Stimulated activated CD8-positive, alpha-beta memory T cell treated with anti-CD3 and anti-CD28 coated beads, Interleukin-15, amount 100 ng/mL, for 48 hours (primary cell): ENCODE results near the gene PMVK.

Source experiments
- DNase-seq, 2 donors: peaks; one replicate each; pipeline ENCODE4 v3.0.0-alpha.2; 2020; ENCODE audit warnings: low read depth in 2 of 2

PMVK gene

DNA sequence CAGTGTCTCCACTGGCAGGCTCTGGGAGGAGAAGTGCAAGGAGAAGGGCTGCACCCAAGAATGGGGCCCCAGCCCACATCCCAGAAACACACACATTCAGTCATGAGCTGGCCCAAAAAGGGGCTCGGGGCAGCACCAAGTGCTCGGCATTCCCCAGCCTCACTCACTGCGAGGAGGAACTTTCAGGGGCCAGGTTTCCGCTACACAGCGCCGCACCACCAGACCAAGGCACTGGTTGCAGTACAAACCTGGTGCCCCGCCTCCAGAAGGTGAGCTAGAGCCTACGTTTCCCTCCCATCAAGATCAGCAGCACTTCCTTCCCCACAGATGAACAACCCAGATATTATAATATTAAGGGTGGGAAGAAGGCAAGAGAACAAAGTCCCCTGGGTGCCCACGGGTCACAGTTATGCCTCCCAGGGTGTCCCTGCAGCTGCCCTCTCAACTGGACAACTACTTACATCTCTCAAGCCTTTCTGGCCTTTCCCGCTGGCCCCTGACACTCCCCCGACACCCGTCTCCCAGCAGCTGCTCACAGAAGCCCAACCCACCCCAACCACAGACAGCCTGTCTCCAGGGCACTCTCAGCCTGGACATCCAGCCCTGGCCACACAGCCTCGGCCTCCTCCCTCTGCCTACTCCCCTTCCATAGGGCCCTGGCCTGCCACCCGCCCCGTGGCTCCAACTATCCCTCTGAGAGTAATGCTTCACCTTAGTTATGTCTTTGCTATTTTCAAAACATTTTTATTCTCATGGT is 15.6 kb upstream of the PMVK start:
- DNase-seq = peak in 1 of 2 donors; percentile 49

DNA sequence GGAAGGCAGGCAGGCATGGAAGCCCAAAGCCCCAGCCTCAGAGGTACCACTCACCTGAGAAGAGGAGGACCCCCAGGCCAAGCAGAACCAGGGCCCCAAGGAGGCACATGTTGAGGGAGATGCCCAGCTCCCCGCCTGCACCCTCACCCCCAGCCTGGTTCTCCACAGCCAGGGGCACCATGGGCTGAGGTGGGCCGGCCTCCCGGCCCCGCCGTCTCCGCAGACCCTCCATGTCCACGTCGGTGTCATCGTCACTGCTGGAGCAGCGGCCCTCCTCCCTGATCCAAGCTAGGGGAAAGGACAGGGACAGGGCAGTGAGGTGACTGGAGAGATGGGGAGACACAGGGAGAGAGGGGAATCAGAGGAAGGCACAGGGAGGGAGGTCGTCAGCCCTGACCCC is 11.6 kb upstream of the PMVK start:
- DNase-seq = no peak

DNA sequence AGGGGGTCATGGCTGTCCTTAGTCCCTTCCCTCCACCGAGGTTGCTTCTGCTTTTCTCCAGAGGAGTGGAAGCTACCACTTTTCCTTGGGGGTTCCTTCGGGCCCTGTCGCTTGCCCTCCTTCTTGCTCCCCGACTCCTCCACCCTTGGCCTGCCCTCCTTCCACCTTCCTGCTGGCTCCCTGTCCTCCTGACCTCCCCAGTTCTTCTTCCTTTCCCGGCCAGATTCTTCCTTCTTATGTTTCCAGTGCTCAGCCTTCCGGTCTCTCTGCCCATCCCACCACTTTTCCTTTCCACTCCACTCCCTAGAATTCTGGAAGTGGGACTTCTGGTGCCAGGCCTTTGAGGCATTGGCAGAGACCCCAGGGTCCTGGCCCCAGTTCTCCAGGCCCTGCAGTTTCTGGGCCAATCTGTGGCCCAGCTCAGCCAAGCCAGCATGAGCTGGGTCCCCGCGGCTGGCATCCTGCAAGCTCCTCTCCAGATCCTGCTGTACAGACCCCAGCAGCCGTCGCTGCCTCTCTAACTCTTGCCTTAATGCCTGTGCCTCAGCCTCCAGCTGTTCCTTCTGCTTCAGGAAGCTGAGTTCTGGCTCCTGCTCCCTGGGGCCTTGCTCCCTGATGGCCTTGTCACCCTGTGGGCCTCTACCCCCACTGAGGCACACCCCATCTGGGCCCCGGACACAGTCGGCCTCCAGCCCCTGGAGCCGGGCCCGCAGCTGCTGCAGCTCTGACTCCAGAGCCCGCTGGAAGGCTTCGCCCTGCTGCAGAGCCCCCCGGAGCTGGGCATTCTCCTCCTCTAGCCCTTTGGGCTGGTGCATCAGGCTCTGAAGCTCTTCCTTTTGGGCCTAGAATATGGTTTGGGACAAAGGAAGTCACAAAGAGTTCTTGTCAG is 9.7 kb upstream of the PMVK start:
- no peak for DNase-seq

DNA sequence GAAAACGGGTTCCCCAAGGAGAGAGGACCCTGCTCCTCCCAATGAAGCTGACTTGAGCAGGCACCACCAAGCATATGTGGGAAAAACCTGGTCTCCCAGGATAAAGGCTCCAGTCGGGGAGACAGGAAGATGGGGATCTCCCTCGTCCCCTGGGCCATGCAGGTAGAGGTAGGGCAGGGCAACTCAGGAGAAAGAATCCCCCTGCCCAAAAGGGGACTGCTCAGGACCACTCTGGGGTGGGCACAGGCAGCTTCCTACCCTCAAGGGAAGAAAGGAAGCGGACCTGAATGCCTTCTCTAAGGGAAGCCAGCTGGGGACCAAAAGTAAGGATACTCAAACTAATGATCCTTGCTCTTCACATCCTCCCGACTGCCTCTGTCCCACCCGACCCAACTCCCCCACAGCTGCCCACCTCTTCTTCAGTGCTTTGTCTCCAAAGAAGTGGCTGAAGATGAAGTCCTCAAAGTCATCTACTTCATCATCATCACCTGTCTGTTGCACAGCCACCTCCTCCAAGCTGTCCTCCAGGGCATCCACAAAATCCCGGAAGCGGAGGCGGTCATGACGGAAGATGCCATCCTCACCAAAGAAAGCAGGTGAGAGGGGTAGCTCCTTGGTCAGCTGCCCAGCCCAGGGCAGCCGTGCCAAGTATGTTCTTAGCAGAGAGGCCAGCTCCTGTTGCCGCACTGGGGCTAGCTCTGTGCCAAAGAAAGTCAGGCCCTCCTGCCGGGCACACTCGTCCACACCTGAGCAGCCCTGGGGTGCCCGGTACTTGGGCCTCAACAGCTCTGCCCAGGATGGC is 8.8 kb upstream of the PMVK start:
- no peak for DNase-seq

DNA sequence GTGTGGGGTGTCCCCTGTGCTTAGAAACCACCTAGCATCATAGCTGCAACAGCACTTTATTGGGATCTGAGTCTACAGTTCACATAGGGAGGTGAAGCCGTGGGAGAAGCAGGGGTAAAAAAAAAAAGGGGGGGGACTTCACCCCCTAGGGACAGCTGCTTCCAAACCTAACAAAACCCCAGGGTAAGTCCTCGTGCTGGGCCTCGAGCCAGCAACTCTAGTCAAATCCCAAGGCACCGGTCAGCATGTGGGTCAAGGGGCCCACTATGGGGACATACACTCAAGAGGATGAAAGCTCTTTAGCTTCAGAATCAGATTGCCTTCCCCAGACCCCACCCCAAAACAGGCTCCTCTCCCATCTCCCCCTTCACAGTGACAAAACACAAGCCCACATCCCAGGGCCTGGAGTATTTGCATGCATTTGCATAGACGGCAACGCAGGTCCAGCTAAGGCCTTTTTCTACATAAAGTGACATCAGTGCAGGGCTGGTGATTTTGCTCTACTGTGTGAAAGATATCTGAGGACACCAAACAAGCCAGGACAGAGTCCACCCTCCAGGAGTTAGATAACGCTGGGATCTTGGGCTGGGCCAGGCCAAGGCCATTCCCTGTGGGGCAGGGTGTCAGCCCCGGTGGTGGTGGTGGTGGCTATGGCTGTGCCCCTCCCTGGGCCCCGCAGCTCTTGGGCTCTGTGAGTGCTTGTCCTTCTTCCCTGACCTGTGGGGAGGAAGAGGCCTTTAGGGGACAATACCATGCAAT is 8.1 kb upstream of the PMVK start:
- DNase-seq = no peak

DNA sequence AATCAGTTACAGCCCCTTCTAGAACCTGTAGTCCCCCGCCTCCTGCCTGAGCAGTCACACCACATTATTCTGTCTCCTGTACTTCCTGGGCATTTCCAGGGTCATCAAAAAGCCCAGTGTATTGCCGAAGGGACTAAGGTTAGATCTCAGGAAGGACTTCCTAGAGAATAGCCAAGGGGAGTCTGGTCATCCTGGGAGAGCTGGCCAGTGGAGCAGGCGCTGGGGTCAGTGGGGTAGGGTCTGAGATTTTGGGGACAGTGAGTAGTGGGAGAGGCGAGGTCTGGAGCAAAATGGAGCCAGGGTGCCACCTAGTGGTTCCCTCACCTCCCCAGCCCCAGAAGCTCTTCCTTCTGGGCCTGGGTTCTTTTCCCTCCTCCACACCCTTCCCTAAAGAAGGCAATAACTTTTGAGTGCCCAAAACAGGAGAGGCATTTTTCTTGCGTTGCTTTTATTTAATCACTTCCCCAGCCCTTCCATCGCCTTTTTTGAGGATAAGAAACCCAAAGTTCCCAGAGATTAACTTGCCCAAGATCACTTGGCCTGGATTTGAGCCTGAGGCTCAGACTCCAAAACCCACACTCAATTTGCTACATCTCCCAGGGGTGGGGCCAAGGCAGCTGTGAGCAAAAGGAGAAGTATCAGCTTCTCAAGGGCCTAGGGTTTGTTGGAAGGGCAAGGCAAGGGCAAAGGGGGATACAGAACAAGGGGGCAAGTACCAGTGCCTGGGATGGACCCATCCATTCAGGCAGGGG is 7.3 kb upstream of the PMVK start:
- no peak for DNase-seq

DNA sequence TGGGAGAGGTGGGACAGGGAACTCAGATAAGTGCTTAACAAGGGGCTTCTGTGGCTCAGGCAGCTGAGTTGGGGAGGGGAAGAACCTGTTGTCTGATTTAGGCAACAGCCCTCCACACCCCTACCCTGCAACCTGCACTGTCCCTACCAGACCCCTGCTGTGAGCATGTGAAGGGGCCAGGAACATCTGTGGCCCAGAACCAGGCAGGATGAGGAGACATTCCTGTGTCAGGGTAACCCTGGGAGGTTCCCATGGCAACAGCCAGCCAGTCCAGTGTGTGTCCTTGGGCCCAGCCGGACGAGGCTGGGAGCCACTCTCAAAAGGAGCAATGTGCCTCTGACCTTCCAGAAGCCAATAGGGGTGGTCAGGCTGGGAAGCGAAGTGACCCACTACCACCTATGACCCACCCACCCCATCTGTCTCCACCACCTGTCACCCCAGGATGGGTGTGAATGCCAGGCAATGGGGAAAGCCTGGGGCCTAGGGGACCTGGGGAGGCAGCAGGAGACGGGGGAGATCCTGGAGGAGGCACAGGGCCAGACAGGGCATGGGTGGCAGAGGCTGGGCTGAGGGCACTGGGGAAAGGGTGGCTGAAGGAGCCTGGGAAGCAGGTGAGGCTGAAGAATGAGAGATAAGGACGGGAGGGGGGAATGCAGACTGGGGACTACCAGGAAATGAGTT is 5.0 kb upstream of the PMVK start:
- no peak for DNase-seq

DNA sequence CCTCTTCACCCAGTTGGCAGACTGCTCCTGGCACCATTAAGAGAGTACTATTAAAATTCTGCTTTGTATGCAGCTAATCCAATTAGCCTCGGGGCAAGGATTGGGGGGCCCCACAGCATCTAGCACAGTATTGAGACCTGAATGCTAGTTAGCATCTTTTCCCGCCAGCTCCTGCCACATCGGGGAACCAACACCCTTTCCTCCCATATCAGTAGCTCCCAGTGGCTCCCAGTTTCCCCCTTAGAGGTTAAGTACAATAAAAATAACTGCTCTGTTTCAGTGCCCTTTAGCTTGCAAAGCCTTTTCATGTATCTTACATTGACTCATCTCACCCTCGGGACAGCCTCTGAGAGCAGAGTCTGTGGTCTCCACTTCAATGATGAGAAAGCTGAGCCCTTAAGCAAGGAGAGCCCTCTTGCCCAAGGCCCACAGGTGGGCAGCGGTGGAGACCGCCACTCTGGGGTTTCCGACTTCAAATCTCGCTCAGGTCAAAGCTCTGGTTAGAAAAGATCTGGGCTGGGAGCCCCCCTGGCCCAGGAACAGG is 4.2 kb upstream of the PMVK start:
- no peak for DNase-seq

DNA sequence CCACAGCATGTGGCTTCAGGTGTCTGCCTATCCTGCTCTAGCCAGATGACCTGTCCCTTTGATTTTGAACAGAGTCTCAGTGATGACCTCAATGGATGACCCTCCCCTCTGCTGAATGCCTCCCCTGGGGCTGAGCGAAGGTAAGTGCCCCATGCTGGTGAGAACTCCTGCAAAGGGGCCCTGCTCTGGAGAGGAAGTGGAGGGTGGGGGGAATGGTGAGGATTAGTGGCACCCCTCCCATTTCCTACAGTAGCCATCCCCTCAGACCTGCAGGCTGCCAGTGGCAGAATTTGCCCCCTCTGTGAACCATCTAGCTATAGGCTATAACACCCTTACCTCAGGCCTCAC is 3.7 kb upstream of the PMVK start:
- no peak for DNase-seq

DNA sequence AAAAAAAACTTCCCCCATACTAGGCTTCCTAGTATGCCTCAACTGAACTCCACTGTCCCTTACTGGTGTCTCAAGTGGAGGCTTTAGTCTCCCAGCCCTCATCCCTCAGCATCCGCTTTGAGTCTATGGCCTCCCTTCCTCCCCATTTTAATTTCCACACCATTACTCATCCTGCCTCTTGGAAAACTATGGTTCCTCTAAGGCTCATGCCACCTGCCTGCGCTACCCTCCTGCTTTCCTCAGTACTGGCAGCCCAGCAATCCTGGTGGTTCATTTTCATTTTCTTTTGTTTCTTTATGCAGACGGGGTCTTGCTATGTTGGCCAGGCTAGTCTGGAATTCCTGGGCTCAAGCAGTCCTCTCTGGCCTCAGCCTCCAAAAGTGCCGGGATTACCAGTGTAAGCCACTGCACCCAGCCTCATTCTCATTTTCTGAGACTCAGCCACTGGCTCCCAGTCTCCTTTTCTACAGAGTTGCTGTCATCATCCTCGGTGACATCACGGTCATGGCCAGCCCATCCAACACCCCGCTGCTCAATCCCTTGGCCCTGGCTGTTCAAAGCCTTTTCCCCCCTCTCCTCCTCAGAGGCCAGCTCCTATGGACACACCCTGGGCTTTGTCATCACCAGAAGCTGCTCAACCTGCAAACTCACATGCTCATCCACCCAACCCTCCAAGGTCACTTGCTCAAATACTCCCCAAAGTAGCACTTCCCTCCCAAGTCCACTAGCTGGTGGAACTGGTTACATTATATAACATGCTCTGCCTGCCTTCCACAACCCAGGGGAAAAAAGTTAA is 2.3 kb upstream of the PMVK start:
- no peak for DNase-seq

DNA sequence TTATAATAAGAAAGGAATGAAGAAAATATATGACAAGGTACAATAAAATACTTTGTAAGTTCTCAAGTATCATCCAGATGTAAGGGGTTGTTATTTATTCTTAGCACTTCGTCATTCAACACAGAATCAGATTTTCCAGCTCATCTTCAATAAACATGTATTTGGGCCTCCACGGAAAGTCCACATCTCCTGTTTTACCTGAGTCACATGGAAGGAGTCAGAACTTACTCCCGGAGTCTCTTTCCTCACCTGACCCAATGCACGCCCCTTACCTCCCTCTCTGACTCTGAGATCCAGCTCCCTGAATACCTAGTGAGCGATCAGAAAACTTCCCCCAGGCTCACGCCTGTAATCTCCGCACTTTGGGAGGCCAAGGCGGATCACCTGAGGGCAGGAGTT is 1.5 kb upstream of the PMVK start:
- DNase-seq = no peak

DNA sequence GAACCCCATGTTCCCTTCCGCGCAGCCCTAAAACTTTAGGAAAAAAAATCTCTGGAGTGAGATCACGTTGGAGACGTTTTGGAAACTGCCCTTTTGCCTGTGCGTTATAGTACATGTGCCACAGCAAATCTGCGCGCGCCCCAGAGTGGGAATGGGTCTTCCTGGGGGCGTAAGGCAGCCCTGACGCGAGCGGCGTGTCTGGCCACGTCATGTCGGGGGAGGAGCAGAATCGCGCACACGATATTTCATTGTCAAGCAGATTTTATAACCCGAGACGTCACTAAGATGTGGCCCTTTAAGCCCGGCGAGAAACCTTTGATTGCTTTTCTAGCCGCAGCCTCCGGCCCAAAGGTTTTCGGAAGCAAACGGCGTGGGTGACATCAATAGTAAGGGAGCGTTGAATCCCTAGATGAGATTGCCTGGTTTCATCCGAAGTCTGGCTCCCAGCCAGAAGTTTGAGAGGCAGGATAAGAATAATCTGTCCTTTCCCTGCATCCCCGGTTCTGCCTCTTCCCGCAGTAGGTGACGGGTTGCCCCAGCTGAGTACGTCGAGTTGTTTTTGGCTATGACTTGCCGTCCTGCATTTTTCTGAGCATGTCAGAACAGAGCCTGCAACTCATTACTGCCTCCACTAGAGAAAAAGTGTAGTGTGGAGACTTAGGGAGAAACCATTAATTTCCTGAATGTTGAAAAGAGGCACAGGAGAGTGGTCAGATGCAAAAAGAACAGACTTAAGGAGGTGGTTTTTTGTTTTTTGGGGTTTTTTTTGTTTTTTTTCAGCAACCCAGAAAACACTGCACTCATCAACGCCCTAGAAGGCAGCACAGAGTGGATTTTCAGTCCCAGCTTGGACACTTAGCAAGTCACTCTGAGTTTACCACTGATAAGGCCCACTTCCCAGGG is 817 bp upstream of the PMVK start:
- DNase-seq = peak; percentile 74 to 80

DNA sequence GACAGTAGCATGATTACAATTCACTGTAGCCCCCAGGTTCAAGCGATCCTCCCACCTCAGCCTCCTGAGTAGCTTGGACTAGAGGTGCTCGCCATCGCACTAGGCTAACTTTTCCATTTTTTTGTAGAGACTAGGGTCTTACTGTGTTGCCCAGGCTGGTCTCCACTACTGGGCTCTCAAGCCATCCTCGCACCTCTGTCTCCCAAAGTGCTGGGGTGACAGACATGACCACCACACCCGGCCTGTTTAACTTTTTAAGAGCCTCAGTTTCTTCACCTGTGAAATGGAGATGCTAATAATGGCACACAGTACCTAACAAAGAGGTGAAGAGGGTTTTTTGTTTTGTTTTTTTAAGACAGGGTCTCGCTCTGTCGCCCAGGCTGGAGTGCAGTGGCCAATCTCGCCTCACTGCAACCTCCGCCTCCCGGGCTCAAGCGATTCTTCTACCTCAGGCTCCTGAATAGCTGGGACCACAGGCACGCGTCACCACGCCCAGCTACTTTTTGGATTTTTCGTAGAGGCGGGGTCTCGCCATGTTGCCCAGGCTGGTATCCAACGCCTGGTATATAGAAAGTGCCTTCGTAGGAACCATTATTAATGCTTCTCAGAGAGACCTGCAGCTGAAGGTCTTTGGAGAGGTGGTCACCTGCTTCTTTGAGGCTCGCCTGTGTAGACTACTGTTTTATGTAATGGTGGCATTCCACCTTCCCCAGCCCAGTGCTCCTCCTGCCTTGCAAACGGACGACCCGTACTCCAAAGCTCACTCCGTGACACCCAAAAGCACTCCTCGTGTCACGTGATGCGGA is 567 bp downstream of the PMVK start:
- no peak for DNase-seq

DNA sequence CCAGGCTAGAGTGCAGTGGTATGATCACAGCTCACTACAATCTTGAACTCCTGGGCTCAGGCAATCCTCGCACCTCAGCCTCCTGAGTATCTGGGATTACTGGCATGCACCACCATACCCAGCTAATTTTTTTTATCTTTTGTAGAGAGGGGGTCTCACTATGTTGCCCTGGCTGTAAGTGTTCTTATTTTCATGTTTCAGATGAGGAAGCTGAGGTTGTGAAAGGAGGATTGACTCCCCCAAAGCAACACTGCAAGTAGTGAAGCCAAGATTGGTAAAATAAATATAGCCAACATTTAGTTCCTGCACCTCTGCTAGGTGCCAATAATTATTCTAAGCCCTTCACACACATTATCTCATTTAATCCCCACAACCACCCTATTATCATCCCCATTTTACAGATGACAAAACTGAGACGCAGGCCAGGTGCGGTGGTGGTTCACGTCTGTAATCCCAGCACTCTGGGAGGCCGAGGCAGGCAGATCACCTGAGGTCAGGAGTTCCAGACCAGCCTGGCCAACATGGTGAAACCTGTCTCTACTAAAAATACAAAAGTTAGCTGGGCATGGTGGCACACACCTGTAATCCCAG is 2.1 kb downstream of the PMVK start:
- DNase-seq = no peak

DNA sequence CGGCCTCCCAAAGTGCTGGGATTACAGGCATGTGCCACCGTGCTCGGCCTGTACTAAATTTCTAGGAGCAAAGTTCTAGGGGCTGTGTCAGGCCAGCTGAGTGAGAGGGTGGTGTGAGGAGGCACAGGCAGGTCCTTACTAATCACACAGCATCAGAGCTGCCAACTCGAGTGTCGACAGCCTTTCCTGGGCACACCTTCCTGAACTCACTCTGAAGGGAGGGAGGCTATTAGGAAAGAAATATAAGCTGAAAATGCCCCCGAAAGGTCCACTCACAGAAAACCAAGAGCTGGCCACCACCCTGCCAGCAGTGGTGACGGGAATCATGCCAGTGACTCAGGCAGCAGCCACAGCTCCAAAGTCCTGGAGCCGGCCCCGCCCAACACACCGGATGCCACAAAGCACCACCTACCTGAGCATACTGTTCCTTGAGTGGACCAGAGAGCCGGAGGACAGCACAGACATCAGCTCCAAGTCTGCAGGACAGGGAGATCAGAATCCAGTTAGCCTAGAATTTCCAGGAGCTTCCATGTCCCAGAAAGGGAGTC is 4.5 kb downstream of the PMVK start:
- no peak for DNase-seq

DNA sequence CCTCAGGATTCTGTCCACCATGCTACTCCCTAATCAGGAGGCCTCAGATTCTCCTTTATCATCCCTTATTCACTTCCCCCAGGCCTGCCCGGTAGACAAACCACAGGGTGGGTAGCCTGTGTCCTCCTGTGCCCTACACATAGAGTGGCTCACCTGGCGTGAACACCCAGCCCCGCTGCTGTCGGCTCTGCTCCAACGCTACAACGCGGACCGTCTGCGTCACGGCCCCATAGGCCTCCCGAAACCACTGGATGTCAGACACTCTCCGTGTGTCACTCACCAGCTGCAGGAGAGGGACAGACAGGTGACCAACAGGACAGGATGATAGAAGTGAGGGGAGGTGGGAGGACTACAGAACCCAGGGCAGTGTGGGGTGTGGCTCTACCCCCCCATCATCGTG is 10.3 kb downstream of the PMVK start:
- DNase-seq = no peak
